ENCODE results near the gene NYAP2.

Gene NYAP2

DNA sequence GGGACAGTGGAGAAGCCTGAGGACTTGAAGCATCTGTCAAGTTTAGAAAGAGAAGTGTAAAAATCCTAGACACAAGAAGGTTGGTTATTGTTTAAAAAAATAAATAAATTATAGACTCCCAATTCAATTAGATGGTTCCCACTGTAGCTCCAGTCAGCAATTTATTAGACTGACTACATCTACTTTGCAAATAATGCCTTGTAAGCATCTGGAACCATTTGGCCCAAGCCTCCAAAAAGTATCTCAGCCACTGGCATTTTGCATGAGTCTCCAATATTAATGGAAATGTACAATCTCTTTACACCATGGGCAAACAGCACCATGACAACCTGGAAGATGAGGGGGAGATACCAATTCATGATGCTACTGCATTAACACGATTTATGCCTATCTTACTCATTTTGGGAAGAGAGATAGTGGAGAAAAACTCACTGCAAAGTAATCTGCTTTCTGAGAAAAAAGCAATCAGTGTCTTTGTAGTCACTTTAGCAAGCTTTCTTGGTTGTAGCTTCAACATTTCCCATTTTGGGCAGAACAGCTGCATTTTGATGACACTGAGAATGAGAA lies 2.8 kb downstream of the NYAP2 start:
- H2BK5ac ChIP-seq (ENCODE audit: low read length) = no peak overlapping the region
- H3K9ac ChIP-seq (ENCODE audit: low read depth, low read length, poor library complexity) = no peak overlapping the region
- H3K23ac ChIP-seq (ENCODE audit: low read depth, low read length, poor library complexity) = no peak overlapping the region
- no peak overlapping the region for H3K27ac ChIP-seq (replicated peaks; ENCODE audit: low read length)
- H3K27me3 ChIP-seq (ENCODE audit: control insufficient read depth in 3 of 3, insufficient read depth in 3 of 3, low read depth in 1 of 3, low read length in 3 of 3) = no peaks in the 10 kb centered on the region
- H2BK15ac ChIP-seq (ENCODE audit: low read length) = no peak overlapping the region
- WGBS, 2 donors (ENCODE audit: extremely low coverage in 2 of 2, insufficient read length in 2 of 2, insufficient replicate concordance in 1 of 2) = no CpG with 5 or more reads among the region's 1 CpG
- H3K4me2 ChIP-seq (ENCODE audit: insufficient read depth, low read length, poor library complexity, severe bottlenecking) = no peak overlapping the region
- no peaks in the 10 kb centered on the region for H3K79me1 ChIP-seq (ENCODE audit: low read depth, low read length)
- no peak overlapping the region for H3K18ac ChIP-seq (ENCODE audit: low read length)
- no peaks in the 10 kb centered on the region for H3K9me3 ChIP-seq (replicated peaks in 1 of 2; ENCODE audit: control insufficient read depth in 2 of 2, insufficient read depth in 1 of 2, low read depth in 1 of 2, low read length in 2 of 2)
- DNase-seq (ENCODE audit: low spot score) = no peak
- H3K4me3 ChIP-seq (ENCODE audit: low read length in 2 of 2) = no peak overlapping the region
- no peak overlapping the region for H4K8ac ChIP-seq (ENCODE audit: low read depth, low read length)
- H3K14ac ChIP-seq (ENCODE audit: low read length) = no peak overlapping the region
- no peak overlapping the region for H2BK12ac ChIP-seq (ENCODE audit: low read length)
- H3K4ac ChIP-seq (ENCODE audit: low read length) = no peak overlapping the region
- H2AK5ac ChIP-seq (ENCODE audit: low read depth, low read length) = no peak overlapping the region
- H4K91ac ChIP-seq (ENCODE audit: low read depth, low read length, poor library complexity) = no peak overlapping the region
- no peak overlapping the region for H2BK120ac ChIP-seq (ENCODE audit: low read depth, low read length)
- peaks cover 0 to 2% of the 10 kb centered on the region in 2 donors for H3K4me1 ChIP-seq (ENCODE audit: control insufficient read depth in 2 of 2, insufficient read depth in 1 of 2, low read depth in 1 of 2, low read length in 2 of 2)
- H3K36me3 ChIP-seq (replicated peaks in 1 of 2; ENCODE audit: control insufficient read depth in 2 of 2, insufficient read depth in 2 of 2, low read length in 2 of 2) = no peaks in the 10 kb centered on the region
- no peak overlapping the region for H2AFZ ChIP-seq (ENCODE audit: low read length)

DNA sequence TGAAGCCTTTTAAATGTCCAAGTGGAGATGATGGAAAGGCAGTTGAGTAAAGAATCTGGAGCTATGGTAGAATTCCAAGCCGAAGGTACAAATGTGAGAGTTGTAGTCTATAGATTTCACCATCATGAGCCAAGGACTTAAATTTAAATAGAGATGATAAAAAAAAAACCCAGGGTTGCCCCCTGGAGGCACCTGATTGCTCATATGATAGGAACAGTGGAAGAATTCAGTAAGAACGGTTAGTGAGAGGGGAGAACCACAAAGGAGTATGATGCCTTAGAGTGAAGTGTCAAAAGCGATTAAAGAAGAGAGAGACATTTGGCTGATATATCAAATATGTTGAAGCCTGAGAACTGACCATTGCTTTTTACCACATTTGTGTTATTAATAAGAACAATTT lies 11.9 kb downstream of the NYAP2 start:
- Histone ChIP-seq H2BK12ac (ENCODE audit: low read length) (no peak overlapping the region), H4K91ac (ENCODE audit: low read depth, low read length, poor library complexity) (no peak overlapping the region), H4K8ac (ENCODE audit: low read depth, low read length) (no peak overlapping the region), H3K27me3 (ENCODE audit: control insufficient read depth in 3 of 3, insufficient read depth in 3 of 3, low read depth in 1 of 3, low read length in 3 of 3) (no peaks in the 10 kb centered on the region), H3K4me2 (ENCODE audit: insufficient read depth, low read length, poor library complexity, severe bottlenecking) (no peak overlapping the region), H3K36me3 (replicated peaks in 1 of 2; ENCODE audit: control insufficient read depth in 2 of 2, insufficient read depth in 2 of 2, low read length in 2 of 2) (no peaks in the 10 kb centered on the region), H3K4me3 (ENCODE audit: low read length in 2 of 2) (no peak overlapping the region), H2BK5ac (ENCODE audit: low read length) (no peak overlapping the region), H3K27ac (replicated peaks; ENCODE audit: low read length) (no peak overlapping the region), H3K9ac (ENCODE audit: low read depth, low read length, poor library complexity) (no peak overlapping the region), H3K4ac (ENCODE audit: low read length) (no peak overlapping the region), H2AFZ (ENCODE audit: low read length) (no peak overlapping the region), H3K14ac (ENCODE audit: low read length) (no peak overlapping the region), H3K4me1 (ENCODE audit: control insufficient read depth in 2 of 2, insufficient read depth in 1 of 2, low read depth in 1 of 2, low read length in 2 of 2) (no peaks in the 10 kb centered on the region), H2BK120ac (ENCODE audit: low read depth, low read length) (no peak overlapping the region), H3K18ac (ENCODE audit: low read length) (no peak overlapping the region), H3K9me3 (replicated peaks in 1 of 2; ENCODE audit: control insufficient read depth in 2 of 2, insufficient read depth in 1 of 2, low read depth in 1 of 2, low read length in 2 of 2) (no peaks in the 10 kb centered on the region), H2BK15ac (ENCODE audit: low read length) (no peak overlapping the region), H3K79me1 (ENCODE audit: low read depth, low read length) (no peaks in the 10 kb centered on the region), H2AK5ac (ENCODE audit: low read depth, low read length) (no peak overlapping the region), H3K23ac (ENCODE audit: low read depth, low read length, poor library complexity) (no peak overlapping the region)
- no peak for DNase-seq (ENCODE audit: low spot score)
- WGBS, 2 donors (ENCODE audit: extremely low coverage in 2 of 2, insufficient read length in 2 of 2, insufficient replicate concordance in 1 of 2) = no CpG with 5 or more reads among the region's 3 CpGs

DNA sequence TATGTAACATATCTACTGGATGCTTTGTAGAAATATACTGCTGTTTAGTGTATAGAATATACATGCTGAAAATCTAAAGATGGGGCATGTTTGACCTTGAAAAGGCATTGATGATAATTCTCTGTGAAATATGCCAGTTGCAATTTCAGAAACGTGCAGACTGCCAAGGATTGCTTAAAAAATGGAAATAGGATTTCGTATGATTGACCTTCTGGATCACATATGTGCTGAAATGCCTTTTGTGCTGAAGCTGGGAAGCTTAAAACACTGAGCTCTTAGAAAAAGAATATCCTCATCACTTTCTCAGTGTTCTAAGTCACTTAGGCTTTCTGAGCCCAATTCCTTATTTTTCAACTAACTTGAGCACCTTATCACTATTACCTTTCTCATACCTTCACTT lies 14.3 kb downstream of the NYAP2 start:
- no peak overlapping the region for H2BK12ac ChIP-seq (ENCODE audit: low read length)
- H3K4me3 ChIP-seq (ENCODE audit: low read length in 2 of 2) = no peak overlapping the region
- H3K4ac ChIP-seq (ENCODE audit: low read length) = no peak overlapping the region
- H3K27me3 ChIP-seq (ENCODE audit: control insufficient read depth in 3 of 3, insufficient read depth in 3 of 3, low read depth in 1 of 3, low read length in 3 of 3) = no peaks in the 10 kb centered on the region
- H3K79me1 ChIP-seq (ENCODE audit: low read depth, low read length) = no peaks in the 10 kb centered on the region
- no peak overlapping the region for H2BK120ac ChIP-seq (ENCODE audit: low read depth, low read length)
- no peak overlapping the region for H3K14ac ChIP-seq (ENCODE audit: low read length)
- H2BK5ac ChIP-seq (ENCODE audit: low read length) = no peak overlapping the region
- no peak overlapping the region for H2AK5ac ChIP-seq (ENCODE audit: low read depth, low read length)
- H3K4me1 ChIP-seq (ENCODE audit: control insufficient read depth in 2 of 2, insufficient read depth in 1 of 2, low read depth in 1 of 2, low read length in 2 of 2) = no peaks in the 10 kb centered on the region
- WGBS, 2 donors (ENCODE audit: extremely low coverage in 2 of 2, insufficient read length in 2 of 2, insufficient replicate concordance in 1 of 2) = no CpG with 5 or more reads among the region's 2 CpGs
- no peak overlapping the region for H2BK15ac ChIP-seq (ENCODE audit: low read length)
- no peak overlapping the region for H4K91ac ChIP-seq (ENCODE audit: low read depth, low read length, poor library complexity)
- H4K8ac ChIP-seq (ENCODE audit: low read depth, low read length) = no peak overlapping the region
- no peak overlapping the region for H3K27ac ChIP-seq (replicated peaks; ENCODE audit: low read length)
- no peaks in the 10 kb centered on the region for H3K36me3 ChIP-seq (replicated peaks in 1 of 2; ENCODE audit: control insufficient read depth in 2 of 2, insufficient read depth in 2 of 2, low read length in 2 of 2)
- H3K18ac ChIP-seq (ENCODE audit: low read length) = no peak overlapping the region
- H3K23ac ChIP-seq (ENCODE audit: low read depth, low read length, poor library complexity) = no peak overlapping the region
- H3K9ac ChIP-seq (ENCODE audit: low read depth, low read length, poor library complexity) = no peak overlapping the region
- H3K9me3 ChIP-seq (replicated peaks in 1 of 2; ENCODE audit: control insufficient read depth in 2 of 2, insufficient read depth in 1 of 2, low read depth in 1 of 2, low read length in 2 of 2) = no peaks in the 10 kb centered on the region
- DNase-seq (ENCODE audit: low spot score) = no peak
- H2AFZ ChIP-seq (ENCODE audit: low read length) = no peak overlapping the region
- no peak overlapping the region for H3K4me2 ChIP-seq (ENCODE audit: insufficient read depth, low read length, poor library complexity, severe bottlenecking)

DNA sequence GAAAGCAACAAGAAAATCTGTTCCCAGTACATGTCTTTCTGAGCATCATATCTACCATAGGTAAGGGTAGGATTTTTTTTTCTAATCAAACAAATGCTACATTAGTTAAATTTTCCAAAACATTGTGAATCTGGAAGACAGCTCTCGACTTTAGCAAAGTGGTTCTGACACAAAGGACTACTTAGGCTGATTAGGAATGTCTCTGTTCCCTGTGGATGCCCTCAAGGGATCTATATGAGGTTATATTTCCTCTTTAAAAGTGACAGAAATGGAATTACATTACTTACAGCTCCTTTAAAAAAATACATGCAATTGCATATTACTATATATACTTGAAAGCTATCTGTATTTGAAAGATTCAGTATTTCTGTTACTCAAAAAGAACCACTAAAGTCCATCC lies 15.4 kb downstream of the NYAP2 start:
- H4K91ac ChIP-seq (ENCODE audit: low read depth, low read length, poor library complexity) = no peak overlapping the region
- no peak for DNase-seq (ENCODE audit: low spot score)

More for the DNA sequence above, 15.4 kb downstream of the NYAP2 start:
- H3K14ac ChIP-seq (ENCODE audit: low read length) = no peak overlapping the region
- H2BK5ac ChIP-seq (ENCODE audit: low read length) = no peak overlapping the region
- no peak overlapping the region for H2BK12ac ChIP-seq (ENCODE audit: low read length)
- no peaks in the 10 kb centered on the region for H3K4me1 ChIP-seq (ENCODE audit: control insufficient read depth in 2 of 2, insufficient read depth in 1 of 2, low read depth in 1 of 2, low read length in 2 of 2)
- no peaks in the 10 kb centered on the region for H3K9me3 ChIP-seq (replicated peaks in 1 of 2; ENCODE audit: control insufficient read depth in 2 of 2, insufficient read depth in 1 of 2, low read depth in 1 of 2, low read length in 2 of 2)
- H3K36me3 ChIP-seq (replicated peaks in 1 of 2; ENCODE audit: control insufficient read depth in 2 of 2, insufficient read depth in 2 of 2, low read length in 2 of 2) = no peaks in the 10 kb centered on the region
- H3K4me2 ChIP-seq (ENCODE audit: insufficient read depth, low read length, poor library complexity, severe bottlenecking) = no peak overlapping the region
- H3K9ac ChIP-seq (ENCODE audit: low read depth, low read length, poor library complexity) = no peak overlapping the region
- no peak overlapping the region for H3K4me3 ChIP-seq (ENCODE audit: low read length in 2 of 2)
- no peak overlapping the region for H2BK120ac ChIP-seq (ENCODE audit: low read depth, low read length)
- H3K27me3 ChIP-seq (ENCODE audit: control insufficient read depth in 3 of 3, insufficient read depth in 3 of 3, low read depth in 1 of 3, low read length in 3 of 3) = no peaks in the 10 kb centered on the region
- H3K27ac ChIP-seq (replicated peaks; ENCODE audit: low read length) = no peak overlapping the region
- no peak overlapping the region for H4K8ac ChIP-seq (ENCODE audit: low read depth, low read length)
- H3K79me1 ChIP-seq (ENCODE audit: low read depth, low read length) = no peaks in the 10 kb centered on the region
- H2BK15ac ChIP-seq (ENCODE audit: low read length) = no peak overlapping the region
- H2AK5ac ChIP-seq (ENCODE audit: low read depth, low read length) = no peak overlapping the region
- no peak overlapping the region for H3K23ac ChIP-seq (ENCODE audit: low read depth, low read length, poor library complexity)
- no peak overlapping the region for H3K18ac ChIP-seq (ENCODE audit: low read length)
- no CpG with 5 or more reads among the region's 1 CpG for WGBS, 2 donors (ENCODE audit: extremely low coverage in 2 of 2, insufficient read length in 2 of 2, insufficient replicate concordance in 1 of 2)
- H2AFZ ChIP-seq (ENCODE audit: low read length) = no peak overlapping the region
- no peak overlapping the region for H3K4ac ChIP-seq (ENCODE audit: low read length)
